VCaP (cell line): ENCODE data around the gene PGS1.

Source experiments
- H3K27ac ChIP-seq: fragments of 450-650 bp; 2 replicates; pipeline ENCODE4 v1.5.1; 2017
- TF ChIP-seq, protein P1 (sequence below): fragments of 450-650 bp; conservative IDR thresholded peaks from 2 replicates; pipeline ENCODE4 v1.5.1; 2017; ENCODE audit warnings: mild to moderate bottlenecking, moderate library complexity

The PGS1 gene

DNA sequence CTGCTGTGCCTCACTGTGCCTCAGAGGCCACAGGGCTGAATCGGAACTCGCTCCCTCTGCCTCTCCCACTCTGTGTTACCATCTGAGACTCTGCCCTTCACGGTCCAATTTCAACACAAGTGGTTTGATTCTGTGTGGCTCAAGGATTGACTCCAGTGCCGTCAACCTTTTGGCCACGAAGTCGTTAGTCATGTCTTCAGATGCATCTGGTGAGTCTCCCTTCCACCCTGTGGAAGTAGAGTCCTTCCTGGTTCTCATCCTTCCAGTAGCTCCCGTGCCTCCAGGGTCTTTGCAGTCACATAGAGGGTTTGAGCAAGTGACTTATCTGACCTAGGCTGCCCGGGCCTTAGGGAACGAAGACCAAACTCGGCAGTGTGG is 51.2 kb downstream of the PGS1 start:
- TF ChIP-seq, protein P1, sequence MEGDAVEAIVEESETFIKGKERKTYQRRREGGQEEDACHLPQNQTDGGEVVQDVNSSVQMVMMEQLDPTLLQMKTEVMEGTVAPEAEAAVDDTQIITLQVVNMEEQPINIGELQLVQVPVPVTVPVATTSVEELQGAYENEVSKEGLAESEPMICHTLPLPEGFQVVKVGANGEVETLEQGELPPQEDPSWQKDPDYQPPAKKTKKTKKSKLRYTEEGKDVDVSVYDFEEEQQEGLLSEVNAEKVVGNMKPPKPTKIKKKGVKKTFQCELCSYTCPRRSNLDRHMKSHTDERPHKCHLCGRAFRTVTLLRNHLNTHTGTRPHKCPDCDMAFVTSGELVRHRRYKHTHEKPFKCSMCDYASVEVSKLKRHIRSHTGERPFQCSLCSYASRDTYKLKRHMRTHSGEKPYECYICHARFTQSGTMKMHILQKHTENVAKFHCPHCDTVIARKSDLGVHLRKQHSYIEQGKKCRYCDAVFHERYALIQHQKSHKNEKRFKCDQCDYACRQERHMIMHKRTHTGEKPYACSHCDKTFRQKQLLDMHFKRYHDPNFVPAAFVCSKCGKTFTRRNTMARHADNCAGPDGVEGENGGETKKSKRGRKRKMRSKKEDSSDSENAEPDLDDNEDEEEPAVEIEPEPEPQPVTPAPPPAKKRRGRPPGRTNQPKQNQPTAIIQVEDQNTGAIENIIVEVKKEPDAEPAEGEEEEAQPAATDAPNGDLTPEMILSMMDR = no peak
- H3K27ac ChIP-seq = no peak overlapping the region

DNA sequence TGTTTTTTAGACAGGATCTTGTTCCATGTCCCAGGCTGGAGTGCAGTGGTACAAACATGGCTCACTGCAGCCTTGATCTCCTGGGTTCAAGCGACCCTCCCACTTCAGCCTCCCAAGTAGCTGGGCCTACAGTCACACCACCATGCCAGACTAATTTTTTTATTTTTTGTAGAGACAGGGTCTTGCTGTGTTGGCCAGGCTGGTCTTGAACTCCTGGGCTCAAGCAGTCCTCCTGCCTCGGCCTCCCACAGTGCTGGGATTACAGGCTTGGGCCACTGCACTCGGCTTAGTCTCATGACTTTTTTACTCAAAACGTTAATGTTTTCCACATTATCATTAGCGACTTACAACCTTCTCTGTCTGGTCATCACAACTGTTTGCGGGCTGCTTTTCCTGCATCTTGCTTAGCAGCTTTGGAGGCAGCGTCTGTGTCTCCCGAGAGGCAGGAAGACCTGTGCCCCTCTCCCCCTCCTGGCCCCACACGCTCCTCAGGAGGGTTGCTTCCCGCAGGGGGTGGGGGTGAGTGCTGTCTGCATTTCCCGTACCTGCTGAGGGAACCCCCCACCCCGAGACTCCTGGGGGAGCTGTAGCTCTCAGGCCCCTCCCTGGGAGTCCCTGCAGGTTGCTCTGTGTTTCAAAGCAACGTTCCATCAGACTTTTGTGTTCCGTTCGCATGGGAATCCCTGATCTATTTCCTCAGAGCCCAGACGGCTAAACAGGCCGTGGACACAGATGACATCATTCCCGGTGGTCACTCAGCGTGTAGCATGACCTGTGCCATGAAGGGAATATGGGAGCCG is 52.6 kb downstream of the PGS1 start:
- no peak overlapping the region for H3K27ac ChIP-seq
- TF ChIP-seq, protein P1 = no peak

DNA sequence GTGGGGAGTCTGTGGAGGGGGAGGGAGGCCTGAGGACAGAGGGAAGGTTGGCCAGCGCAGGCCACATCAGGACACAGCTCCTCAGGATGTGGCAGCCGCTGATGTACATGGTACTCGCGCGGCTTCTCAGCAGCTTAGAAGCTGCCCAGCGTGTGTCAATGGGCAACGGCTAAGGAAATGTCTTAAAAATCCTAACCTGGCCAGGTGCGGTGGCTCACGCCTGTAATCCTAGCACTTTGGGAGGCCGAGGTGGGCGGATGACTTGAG is 53.2 kb downstream of the PGS1 start:
- no peak overlapping the region for H3K27ac ChIP-seq
- TF ChIP-seq, protein P1 = no peak

DNA sequence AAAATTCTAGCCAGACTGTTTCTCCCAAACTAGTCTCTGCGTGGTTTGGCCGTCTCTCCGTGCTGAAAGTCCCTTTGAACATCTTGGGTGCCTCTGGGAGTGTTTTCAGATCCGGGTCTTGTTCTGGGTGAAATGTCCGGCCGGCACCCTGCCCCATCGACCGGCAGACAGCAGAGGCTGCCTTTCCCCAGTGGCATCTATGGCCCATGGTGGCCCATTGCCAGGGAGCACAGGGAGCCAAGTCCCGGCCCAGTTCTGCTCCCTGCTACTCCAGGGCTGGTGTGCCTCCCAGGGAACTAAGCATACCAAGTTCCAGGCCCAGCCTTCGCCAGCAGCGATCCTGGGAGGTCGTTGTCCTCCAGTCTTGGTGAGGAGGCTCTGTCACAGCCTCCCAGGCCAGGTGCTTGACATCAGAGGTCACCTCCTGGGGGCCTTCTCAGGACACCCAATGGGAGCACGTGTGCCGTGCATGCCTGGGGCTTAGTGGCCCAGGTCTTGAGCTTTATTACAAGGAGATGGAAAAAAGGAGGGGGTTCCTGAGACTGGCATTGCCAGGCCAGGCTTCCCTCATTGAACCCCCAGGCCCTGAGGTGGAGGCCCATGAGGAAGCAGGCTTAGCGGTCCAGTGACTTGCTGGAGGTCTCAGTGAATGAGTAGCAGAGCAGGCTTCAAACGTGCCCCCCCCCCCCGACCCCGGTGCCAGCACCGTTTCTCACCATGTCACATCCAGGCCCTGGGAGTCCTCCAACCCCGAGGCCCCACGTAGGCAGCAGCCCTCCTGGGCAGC is 54.0 kb downstream of the PGS1 start:
- H3K27ac ChIP-seq = no peak overlapping the region
- TF ChIP-seq, protein P1 = no peak

DNA sequence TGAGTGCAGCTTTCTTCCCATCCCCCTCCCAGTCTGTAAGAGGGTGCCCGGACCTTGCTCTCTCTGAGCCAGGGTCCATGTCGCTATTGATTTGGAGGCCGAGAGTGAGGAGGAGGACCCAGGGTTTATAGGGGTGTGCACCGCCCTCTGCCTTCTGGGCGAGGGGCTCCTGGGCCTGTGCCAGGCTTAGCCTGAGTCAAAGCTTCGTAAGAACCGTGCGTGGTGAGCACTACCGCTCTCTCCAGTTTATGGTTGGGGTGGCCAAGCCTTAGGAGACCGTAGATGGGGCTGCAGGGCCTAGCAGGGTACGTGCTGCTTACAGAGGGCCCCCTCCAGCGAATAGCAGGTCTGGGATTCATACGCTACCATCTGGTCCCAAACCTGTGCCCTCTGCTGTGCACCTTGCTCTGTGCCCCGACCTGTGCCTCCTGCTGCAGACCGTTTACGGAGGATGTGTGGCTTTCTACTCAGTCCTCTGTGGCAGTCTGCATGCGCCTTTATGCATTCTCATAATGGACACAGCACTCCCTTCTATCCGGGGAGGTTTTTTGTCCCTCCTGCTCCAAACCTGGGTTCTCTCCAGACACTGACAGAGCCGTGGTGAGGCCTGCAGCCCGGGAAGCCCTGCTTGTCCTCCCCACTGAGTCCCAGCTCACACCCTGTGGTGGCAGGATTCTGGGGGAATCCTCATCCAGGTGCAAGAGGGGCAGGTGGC is 54.7 kb downstream of the PGS1 start:
- no peak overlapping the region for H3K27ac ChIP-seq
- TF ChIP-seq, protein P1 = no peak

DNA sequence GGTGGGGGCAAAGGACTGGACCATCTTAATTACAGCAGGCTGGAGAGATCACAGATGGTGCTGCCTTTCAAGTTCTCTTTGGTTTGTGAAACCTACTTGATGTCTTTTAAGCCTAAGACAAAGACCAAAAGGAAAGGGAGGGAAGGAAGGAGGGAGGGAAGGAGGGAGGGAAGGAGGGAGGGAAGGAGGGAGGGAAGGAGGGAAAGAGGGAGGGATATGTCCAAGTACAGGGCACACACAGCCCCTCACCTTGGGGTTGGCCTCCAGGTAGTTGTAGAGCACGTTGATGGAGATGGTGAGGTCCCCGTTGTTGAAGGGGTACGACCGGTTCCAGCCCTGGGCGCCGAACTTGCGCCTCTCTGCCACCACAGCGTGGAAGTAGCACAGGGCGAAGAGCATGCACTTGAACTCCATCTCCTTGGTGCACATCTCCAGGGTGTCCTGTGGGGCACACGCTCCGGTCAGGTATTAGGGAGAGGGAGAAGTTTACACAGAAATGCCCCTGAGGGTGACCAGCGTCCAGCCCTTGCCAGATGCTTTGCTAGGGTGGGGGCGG is 55.4 kb downstream of the PGS1 start:
- H3K27ac ChIP-seq = no peak overlapping the region
- TF ChIP-seq, protein P1 = no peak
